ENCODE results near the gene NDOR1.
"Not testable (repeated sequence)": the region's sequence is repeated elsewhere in the genome, so short reads cannot be mapped to it uniquely, and the experiment has no call there.

NDOR1 gene

GRCh38 chr9:137233143-137233980 is 27.9 kb downstream of the NDOR1 start:
- DNase-seq = no peak

- no peak for DNase-seq
Observed at GRCh38 chr9:137234055-137234697, 28.7 kb downstream of the NDOR1 start.

GRCh38 chr9:137234758-137235423 is 29.4 kb downstream of the NDOR1 start:
- no peak for DNase-seq

GRCh38 chr9:137235424-137236237 is 30.1 kb downstream of the NDOR1 start:
- no peak for DNase-seq

GRCh38 chr9:137236238-137236935 is 30.9 kb downstream of the NDOR1 start:
- DNase-seq = peak; percentile 60

GRCh38 chr9:137236936-137237421 is 31.5 kb downstream of the NDOR1 start:
- DNase-seq = no peak

- DNase-seq = no peak
Observed at GRCh38 chr9:137237759-137238726, 32.5 kb downstream of the NDOR1 start.

- not testable (repeated sequence) for DNase-seq
Observed at GRCh38 chr9:137239541-137240200, 34.2 kb downstream of the NDOR1 start.

GRCh38 chr9:137240318-137240840 is 34.9 kb downstream of the NDOR1 start:
- no peak for DNase-seq

- DNase-seq = peak; percentile 98
Observed at GRCh38 chr9:137240841-137241489, 35.5 kb downstream of the NDOR1 start, which contains the start of gene TUBB4B. Gene TUBB4B (plus strand): TSS chr9:137241287. CDS start chr9:137241361, 74 bp downstream.

- no peak for DNase-seq
Observed at GRCh38 chr9:137241490-137242268, 36.2 kb downstream of the NDOR1 start.

- DNase-seq = no peak
Observed at GRCh38 chr9:137242269-137243203, 37.0 kb downstream of the NDOR1 start.

GRCh38 chr9:137243266-137243625 is 37.7 kb downstream of the NDOR1 start:
- DNase-seq = not testable (repeated sequence)

GRCh38 chr9:137243626-137244485 is 38.4 kb downstream of the NDOR1 start:
- no peak for DNase-seq

- DNase-seq = no peak
Observed at GRCh38 chr9:137244486-137245449, 39.3 kb downstream of the NDOR1 start.
